Kasumi-1 (cell line): ENCODE results near the gene PIP4K2A.
A peak's percentile ranks its signal among the peaks of the same experiment; 100 is the strongest.

Source experiments
- DNase-seq, 2 experiments: peaks; one replicate each; lab custom pipeline; 2025; lab: John Stamatoyannopoulos, UW

Gene PIP4K2A

GRCh38 chr10:22666287-22667092 is 47.9 kb downstream of the PIP4K2A start:
- DNase-seq: peak; percentile 96

GRCh38 chr10:22665329-22665728 is 49.0 kb downstream of the PIP4K2A start:
- DNase-seq: no peak

GRCh38 chr10:22662733-22663330 is 51.5 kb downstream of the PIP4K2A start:
- no peak for DNase-seq

- DNase-seq: no peak
These were observed 54.5 kb downstream of the PIP4K2A start for GRCh38 chr10:22659866-22660265.

- no peak for DNase-seq
These were observed 55.5 kb downstream of the PIP4K2A start for GRCh38 chr10:22658745-22659410.

GRCh38 chr10:22657566-22658225 is 56.7 kb downstream of the PIP4K2A start:
- DNase-seq: no peak

- DNase-seq: no peak
These were observed 57.4 kb downstream of the PIP4K2A start for GRCh38 chr10:22657024-22657423.

- no peak for DNase-seq
These were observed 58.3 kb downstream of the PIP4K2A start for GRCh38 chr10:22656036-22656435.

GRCh38 chr10:22655312-22655981 is 58.9 kb downstream of the PIP4K2A start:
- DNase-seq: no peak

- peak; percentile 53 to 71 for DNase-seq
These were observed 61.3 kb downstream of the PIP4K2A start for GRCh38 chr10:22652988-22653481.

GRCh38 chr10:22651276-22651980 is 63.0 kb downstream of the PIP4K2A start:
- DNase-seq: no peak

- DNase-seq: no peak
These were observed 64.4 kb downstream of the PIP4K2A start for GRCh38 chr10:22649994-22650393.

GRCh38 chr10:22649390-22649841 is 65.0 kb downstream of the PIP4K2A start:
- DNase-seq: peak; percentile 52 to 60

GRCh38 chr10:22648547-22648961 is 65.8 kb downstream of the PIP4K2A start:
- peak; percentile 41 to 54 for DNase-seq

- no peak for DNase-seq
These were observed 67.1 kb downstream of the PIP4K2A start for GRCh38 chr10:22647244-22647643.

- peak in 1 of 2 experiments; percentile 11 for DNase-seq
These were observed 68.0 kb downstream of the PIP4K2A start for GRCh38 chr10:22646388-22646853.

GRCh38 chr10:22644222-22644621 is 70.2 kb downstream of the PIP4K2A start:
- DNase-seq: no peak

GRCh38 chr10:22643775-22644174 is 70.6 kb downstream of the PIP4K2A start:
- DNase-seq: peak in 1 of 2 experiments; percentile 30

GRCh38 chr10:22643116-22643515 is 71.3 kb downstream of the PIP4K2A start:
- DNase-seq: no peak

- no peak for DNase-seq
These were observed 72.6 kb downstream of the PIP4K2A start for GRCh38 chr10:22641743-22642142.

- no peak for DNase-seq
These were observed 74.0 kb downstream of the PIP4K2A start for GRCh38 chr10:22640359-22640758.
